NCI-H2171 (cell line): ENCODE results near the gene SLC38A5.

Source experiments
- DNase-seq: peaks from one replicate; lab custom pipeline; 2025; lab: John Stamatoyannopoulos, UW

Gene SLC38A5

DNA sequence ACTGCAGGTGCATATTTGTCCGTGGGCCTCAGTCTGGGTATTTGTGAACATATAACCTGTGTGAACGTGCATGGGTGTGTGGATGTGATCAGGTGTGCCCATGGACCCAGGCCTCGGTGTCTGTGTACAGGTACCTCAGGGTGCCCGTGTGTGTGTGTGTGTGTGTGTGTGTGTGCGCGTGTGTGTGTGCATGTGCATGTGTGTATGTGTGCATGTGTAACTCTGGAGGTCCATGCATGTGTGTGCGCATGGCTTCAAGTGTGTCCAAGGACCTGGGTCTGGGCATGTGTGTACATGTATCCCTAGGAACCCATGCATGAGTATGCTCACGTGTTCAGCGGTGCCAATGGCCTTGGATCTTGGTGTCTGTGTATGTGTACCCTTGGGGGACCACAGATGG is 21.7 kb upstream of the SLC38A5 start:
- no peak for DNase-seq

- no peak for DNase-seq
Observed at GRCh38 chrX:48490661-48491060, 20.6 kb upstream of the SLC38A5 start.

- no peak for DNase-seq
Observed at GRCh38 chrX:48489892-48490291, 19.8 kb upstream of the SLC38A5 start.

DNA sequence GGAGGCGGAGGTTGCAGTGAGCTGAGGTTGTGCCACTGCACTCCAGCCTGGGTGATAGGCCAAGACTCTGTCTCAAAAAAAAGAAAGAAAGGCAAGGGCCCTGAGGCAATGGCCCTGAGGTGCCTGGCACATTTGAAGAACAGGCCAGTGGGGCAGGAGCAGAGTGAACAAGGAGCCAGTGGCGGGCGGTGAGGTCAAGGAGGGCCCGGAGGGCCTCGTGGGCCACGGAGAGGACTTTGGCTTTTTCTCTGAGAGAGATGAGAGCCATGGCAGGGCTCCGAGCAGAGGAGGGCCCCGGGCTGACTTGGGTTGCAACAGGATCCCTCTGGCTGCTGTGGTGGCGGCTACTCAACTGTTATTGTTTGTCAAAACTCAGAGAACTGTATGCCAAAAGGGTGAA is 19.2 kb upstream of the SLC38A5 start:
- no peak for DNase-seq

GRCh38 chrX:48488034-48488433 is 18.0 kb upstream of the SLC38A5 start:
- DNase-seq, result no peak

- DNase-seq, result no peak
Observed at GRCh38 chrX:48487362-48487798, 17.3 kb upstream of the SLC38A5 start.

DNA sequence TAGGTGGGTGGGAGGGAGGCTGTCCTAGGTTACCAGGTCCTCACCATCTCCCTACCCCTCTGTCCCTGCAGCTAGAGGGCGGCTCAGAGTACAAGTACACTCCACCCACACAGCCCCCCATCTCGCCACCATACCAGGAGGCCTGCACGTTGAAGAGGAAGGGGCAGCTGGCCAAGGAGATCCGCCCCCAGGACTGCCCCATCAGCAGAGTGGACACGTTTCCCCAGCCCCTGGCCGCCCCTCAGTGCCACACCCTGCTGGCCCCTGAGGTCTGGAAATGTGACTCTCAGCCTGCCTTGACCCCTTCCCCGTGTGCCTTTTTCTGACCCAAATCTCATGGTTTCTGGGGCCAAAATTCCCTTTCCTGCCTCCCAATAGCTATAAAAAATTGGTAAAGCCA is 12.5 kb upstream of the SLC38A5 start:
- DNase-seq, result no peak

DNA sequence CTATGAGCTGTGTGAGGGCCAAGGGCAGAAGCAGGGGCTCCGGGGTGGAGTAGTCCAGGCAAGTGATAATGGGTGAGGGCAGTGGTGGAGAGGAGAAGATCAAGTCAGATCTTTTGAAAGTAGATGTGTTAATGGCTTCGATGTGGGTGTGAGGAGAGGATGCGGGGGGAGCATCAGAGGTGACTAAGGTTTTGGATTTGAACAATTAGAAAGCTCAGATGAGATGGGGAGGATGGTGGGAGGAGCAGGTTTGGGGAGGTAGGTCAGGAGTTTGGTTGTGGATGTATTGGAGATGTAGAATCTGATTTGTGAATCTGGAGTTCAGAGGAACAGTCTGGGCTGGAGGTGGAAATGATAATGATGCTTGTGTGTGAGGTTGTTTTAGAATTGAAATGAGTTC is 10.5 kb upstream of the SLC38A5 start:
- no peak for DNase-seq

DNA sequence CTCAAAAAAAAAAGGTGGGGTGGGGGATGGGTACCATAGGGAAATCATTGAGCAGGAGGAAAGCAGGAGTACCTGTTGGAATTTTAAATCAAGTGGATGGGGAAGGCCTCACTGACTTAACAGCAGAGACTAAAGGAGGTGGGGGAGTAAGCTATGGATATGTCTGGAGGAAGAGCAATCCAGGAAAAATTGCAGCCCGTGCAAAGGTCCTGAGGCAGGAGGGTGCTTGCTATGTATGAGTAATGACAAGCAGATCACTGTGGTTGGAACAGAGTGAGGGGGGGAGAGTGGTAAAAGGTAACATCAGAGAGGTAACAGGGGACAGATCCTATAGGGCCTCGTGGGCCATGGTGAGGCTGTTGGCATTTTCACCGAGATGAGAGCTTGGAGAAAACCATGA is 10.1 kb upstream of the SLC38A5 start:
- no peak for DNase-seq

GRCh38 chrX:48478806-48479205 is 8.7 kb upstream of the SLC38A5 start:
- no peak for DNase-seq

DNA sequence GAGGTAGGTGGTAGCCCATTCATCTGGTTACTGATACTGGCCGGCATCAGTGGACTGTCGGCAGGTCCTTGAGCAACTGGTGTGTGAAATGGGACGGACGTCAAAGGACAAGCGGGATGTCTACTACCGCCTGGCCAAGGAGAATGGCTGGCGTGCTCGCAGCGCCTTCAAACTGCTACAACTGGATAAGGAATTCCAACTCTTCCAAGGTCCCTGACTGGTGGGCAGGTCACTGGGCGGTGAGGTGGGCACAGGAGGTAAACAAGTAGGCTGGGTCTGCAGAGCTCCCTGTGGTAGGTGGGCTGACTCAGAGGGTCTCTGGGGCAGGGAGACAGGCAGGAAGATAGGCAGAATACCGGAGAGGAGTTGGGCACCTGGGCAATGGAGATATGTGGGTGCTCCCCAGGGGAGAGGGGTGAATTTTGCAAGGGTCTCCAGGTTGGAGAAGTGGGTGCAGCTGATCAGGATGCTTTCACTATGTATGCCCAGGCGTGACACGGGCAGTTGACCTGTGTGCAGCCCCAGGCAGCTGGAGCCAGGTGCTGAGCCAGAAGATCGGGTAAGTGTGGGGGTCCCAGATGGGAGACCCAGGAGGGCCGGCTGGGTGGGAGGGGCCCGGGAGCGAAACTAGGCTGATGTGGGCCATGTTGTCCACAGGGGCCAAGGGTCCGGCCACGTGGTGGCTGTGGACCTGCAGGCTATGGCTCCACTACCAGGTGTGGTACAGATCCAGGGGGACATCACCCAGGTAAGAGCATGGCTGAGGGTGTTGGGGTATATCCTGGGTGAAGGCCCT is 8.1 kb upstream of the SLC38A5 start:
- DNase-seq, result no peak

DNA sequence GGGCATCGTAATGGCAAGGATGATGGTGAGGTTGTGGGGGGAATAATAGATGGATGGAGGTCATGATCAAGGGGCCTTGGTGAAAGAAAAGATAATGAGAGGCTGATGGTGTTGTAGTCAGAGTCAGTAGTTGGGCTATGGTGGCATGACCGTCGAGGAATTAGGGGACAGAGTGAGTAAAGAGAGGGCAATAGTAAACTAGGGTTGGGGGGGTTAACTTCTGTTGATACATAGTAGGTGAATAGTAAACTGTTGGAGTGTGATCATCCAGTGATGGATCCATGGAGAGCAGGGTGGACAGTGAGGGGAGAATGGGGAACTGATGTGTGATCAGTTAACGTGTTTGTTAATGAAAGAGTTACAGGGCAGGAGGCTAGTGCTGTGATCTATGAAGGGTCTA is 6.9 kb upstream of the SLC38A5 start:
- DNase-seq, result no peak

- DNase-seq, result peak; percentile 83
Observed at GRCh38 chrX:48475774-48476577, 5.9 kb upstream of the SLC38A5 start, which contains the start of gene FTSJ1. FTSJ1 (plus strand) TSS chrX:48476199; CDS start chrX:48478048, 1,849 bp downstream.

DNA sequence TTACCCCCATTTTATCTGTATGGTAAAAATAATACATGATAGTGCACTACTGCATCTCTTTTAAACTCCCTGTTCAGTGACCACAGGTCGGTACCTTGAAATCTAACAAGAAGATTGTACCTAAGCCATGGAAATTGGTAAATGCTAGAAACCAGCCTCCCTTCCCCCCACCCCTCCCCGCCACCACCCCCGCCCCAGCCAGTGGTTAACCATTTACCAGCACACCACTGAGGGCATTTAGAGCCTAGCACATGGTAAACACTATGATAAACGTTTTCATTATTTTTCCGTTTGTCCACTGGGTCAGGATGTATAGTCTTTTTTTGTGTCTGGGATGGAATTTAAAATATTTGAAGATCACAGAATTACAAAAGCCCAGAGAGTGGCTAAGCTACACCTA is 5.2 kb upstream of the SLC38A5 start:
- DNase-seq, result no peak

GRCh38 chrX:48474581-48474980 is 4.5 kb upstream of the SLC38A5 start:
- no peak for DNase-seq

DNA sequence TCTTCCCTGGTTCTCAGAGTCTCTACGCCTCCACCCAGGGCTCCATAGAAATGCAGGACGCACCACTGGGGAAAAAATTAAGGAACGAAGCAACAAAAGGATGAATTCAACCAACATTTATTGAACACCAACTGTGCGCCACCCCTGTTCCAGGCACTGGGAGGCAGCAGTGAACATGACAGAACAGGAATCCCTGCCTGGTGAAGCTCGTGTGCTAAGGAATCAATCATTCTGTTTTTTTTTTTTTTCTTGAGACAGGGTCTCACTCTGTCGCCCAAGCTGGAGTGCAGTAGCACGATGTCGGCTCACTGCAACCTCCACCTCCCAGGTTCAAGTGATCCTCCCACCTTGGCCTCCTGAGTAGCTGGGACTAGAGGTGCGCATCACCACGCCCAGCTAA is 4.1 kb upstream of the SLC38A5 start:
- no peak for DNase-seq

DNA sequence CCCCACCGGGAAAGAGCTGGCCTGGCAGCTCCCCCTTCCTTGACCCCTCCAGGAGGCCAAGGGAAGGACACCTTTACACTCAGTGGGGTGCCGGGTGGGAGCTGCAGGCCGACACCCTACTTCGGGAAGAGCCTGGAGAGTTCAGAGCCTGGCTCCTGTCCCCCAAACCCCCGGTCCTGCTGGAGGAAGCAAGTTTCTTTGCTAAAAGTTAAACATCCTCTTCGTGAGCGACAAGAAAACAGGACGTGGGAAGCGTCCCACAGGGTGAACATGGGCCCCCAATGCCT is 3.6 kb upstream of the SLC38A5 start:
- DNase-seq, result no peak

DNA sequence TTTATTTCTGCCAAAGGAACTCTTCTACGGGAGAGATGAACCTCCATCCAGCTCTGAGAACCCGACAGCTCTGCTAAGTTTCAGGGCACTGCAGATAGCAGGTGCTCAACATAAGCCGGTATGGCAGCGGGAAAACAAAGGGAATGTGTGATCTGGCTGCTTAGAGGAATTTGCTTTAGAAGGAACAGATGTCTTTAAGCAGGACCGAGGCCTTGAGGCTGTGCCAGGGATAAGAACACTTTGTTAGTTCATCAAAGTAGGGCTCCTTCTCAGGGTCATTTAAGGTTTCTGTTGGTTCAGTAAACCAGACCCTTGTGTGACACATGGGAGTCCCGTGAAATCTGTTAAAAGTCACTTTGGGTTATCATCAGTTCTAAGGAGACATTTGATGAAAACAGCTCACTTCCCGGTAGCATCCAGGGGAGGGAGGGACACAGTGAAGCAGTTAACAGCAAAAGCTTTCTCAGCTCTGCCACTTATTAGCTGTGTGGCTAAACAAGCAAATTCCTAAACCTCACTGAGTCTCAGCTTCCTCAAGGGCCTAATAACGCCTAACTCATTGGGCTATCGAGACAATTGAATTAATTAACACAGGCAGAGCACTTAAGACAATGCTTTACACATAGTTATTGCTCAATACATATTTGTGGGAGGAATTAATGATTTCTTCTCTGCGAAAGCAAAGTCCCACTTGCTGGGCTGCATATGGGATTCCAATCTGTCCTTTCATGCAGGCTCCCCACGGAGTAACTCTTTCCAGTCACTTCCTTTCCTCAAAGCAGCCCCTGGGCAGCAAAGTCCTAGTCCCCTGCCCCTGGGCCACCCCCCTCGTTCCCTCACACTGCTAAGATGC is 3.0 kb upstream of the SLC38A5 start:
- peak; percentile 8 for DNase-seq

- DNase-seq, result peak; percentile 61
Observed at GRCh38 chrX:48472225-48472624, 2.2 kb upstream of the SLC38A5 start.

GRCh38 chrX:48471504-48471903 is 1.4 kb upstream of the SLC38A5 start:
- DNase-seq, result no peak

DNA sequence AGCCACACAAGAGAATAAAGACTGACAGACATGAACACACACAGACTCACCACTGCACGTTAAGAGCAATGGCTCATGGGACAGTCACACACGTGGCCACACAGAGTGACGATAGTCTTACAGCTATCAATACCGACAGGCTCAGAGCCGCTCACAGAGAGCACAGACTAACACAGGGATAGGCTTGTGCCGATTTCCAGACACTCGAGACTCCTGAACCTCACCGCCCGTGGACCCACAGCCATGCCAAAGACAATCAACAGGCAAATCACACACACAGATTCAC is 716 bp upstream of the SLC38A5 start:
- DNase-seq, result no peak
